Keratinocyte (primary cell): Measurements from ENCODE around the gene RSPO3. TPM values are rescaled to one million over a fixed set of nuclear protein-coding genes. Genes with fewer than 3 reads are reported as not detected.

Experiments
- DNase-seq: peaks from one replicate; pipeline ENCODE4 v3.0.0-alpha.2; 2011; ENCODE audit warnings: low read depth, missing footprints, low spot score
- FAIRE-seq: peaks from 2 replicates; lab custom pipeline; 2011; peaks lifted over from hg19 to GRCh38; lab: Jason Lieb, UNC
- H2AFZ ChIP-seq: 2 replicates; pipeline ENCODE4 v1.6.0; 2012; ENCODE audit warnings: low read length, control low read depth, inconsistent platforms; ENCODE audit not compliant: control insufficient read depth
- H3K27ac ChIP-seq: 2 replicates; pipeline ENCODE4 v1.5.1; 2011; ENCODE audit warnings: low read length; ENCODE audit not compliant: control insufficient read depth, insufficient read depth
- H3K27me3 ChIP-seq: 3 replicates; pipeline ENCODE4 v1.6.0; 2011; ENCODE audit warnings: low read length; ENCODE audit not compliant: control insufficient read depth, insufficient read depth; ENCODE audit errors: extremely low read depth
- H3K36me3 ChIP-seq, 2 experiments: 2 replicates in 1 of 2; 3 replicates in 1 of 2; pipeline ENCODE4 v1.5.1; 2011; ENCODE audit warnings: low read length in 2 of 2, mild to moderate bottlenecking in 1 of 2; ENCODE audit not compliant: control insufficient read depth in 2 of 2, insufficient read depth in 2 of 2; ENCODE audit errors: extremely low read depth in 1 of 2
- H3K4me1 ChIP-seq: 3 replicates; pipeline ENCODE4 v1.5.1; 2011; ENCODE audit warnings: low read length; ENCODE audit not compliant: control insufficient read depth, insufficient read depth; ENCODE audit errors: extremely low read depth
- H3K4me2 ChIP-seq: 3 replicates; pipeline ENCODE4 v1.6.0; 2011; ENCODE audit warnings: low read depth, low read length; ENCODE audit not compliant: control insufficient read depth, insufficient read depth; ENCODE audit errors: extremely low read depth
- H3K4me3 ChIP-seq, 3 experiments: fragments of 200-600 bp in 1 of 3; sonication (generic) in 1 of 3; 2 replicates in 2 of 3; 3 replicates in 1 of 3; pipeline ENCODE4 v1.5.1; 2011 to 2016; ENCODE audit warnings: low read length in 3 of 3, mild to moderate bottlenecking in 3 of 3, control low read depth in 2 of 3, inconsistent platforms in 1 of 3, low read depth in 1 of 3, mixed read lengths in 1 of 3, mixed run types in 1 of 3, moderate library complexity in 1 of 3; ENCODE audit not compliant: control insufficient read depth in 2 of 3, insufficient read depth in 2 of 3; ENCODE audit errors: extremely low read depth in 1 of 3
- H3K79me2 ChIP-seq: 2 replicates; pipeline ENCODE4 v1.6.0; 2012; ENCODE audit warnings: low read length; ENCODE audit not compliant: control insufficient read depth, insufficient read depth
- H3K9ac ChIP-seq: 3 replicates; pipeline ENCODE4 v1.6.0; 2011; ENCODE audit warnings: low read length; ENCODE audit not compliant: control insufficient read depth, insufficient read depth; ENCODE audit errors: extremely low read depth
- H3K9me1 ChIP-seq: 3 replicates; pipeline ENCODE4 v1.6.0; 2011; ENCODE audit warnings: low read length; ENCODE audit not compliant: control insufficient read depth, insufficient read depth; ENCODE audit errors: extremely low read depth
- H3K9me3 ChIP-seq: 2 replicates; pipeline ENCODE4 v1.5.1; 2012; ENCODE audit warnings: low read depth, low read length; ENCODE audit not compliant: control insufficient read depth
- H4K20me1 ChIP-seq: 3 replicates; pipeline ENCODE4 v1.6.0; 2011; ENCODE audit warnings: low read length; ENCODE audit not compliant: control insufficient read depth, insufficient read depth; ENCODE audit errors: extremely low read depth
- CTCF ChIP-seq, 3 experiments: IDR thresholded peaks in 1 of 3; conservative IDR thresholded peaks in 1 of 3; optimal IDR thresholded peaks in 1 of 3; 2 replicates in 2 of 3; 3 replicates in 1 of 3; pipeline versions ENCODE3 to v1.5.1; 2011; ENCODE audit warnings: low read length in 3 of 3, mild to moderate bottlenecking in 3 of 3, moderate library complexity in 2 of 3, control low read depth in 1 of 3, inconsistent platforms in 1 of 3; ENCODE audit not compliant: insufficient read depth in 2 of 3; ENCODE audit errors: extremely low read depth in 1 of 3
- EZH2 ChIP-seq: IDR thresholded peaks from one replicate; pipeline ENCODE4 v1.6.1; 2012; ENCODE audit warnings: inconsistent platforms, mild to moderate bottlenecking, low read length, moderate library complexity
- dilution Hi-C: fragments of 300-500 bp; cut with MboI; formaldehyde crosslinking; loops from one replicate; pipeline ENCODE4 v1.7.0; 2020; ENCODE audit warnings: low sequenced_read_pairs; ENCODE audit not compliant: extremely low pct_ligation_motif_present
- polyA plus RNA-seq, 5 experiments: library from polyadenylated mRNA; depleted of rRNA in 3 of 5; stranded (reverse) in 3 of 5; stranded (forward) in 1 of 5; unstranded in 1 of 5; fragments of >200 nt; gene quantifications; 1 replicate in 1 of 5; 2 replicates in 3 of 5; 3 replicates in 1 of 5; pipeline versions ENCODE4 v1.2.1 to v1.2.3, GENCODE V29; 2011 to 2012; ENCODE audit warnings: missing spikeins in 2 of 5, low read depth in 1 of 5, low replicate concordance in 1 of 5

The RSPO3 gene
- polyA plus RNA-seq, 1 donor (not counting 4 experiments of a cell fraction or from before 2014, with no cell fraction given), result not detected

- H3K9me1 ChIP-seq, result no peaks in the 10 kb centered on the region
- no peak overlapping the region for H3K4me3 ChIP-seq
- H3K27me3 ChIP-seq, result peaks cover 2% of the 10 kb centered on the region
- dilution Hi-C loops, result no loop called here
- DNase-seq (no peak), FAIRE-seq (no peak)
- H3K9ac ChIP-seq, result no peak overlapping the region
- H3K4me2 ChIP-seq, result no peak overlapping the region
- H3K4me1 ChIP-seq, result no peaks in the 10 kb centered on the region
- H3K9me3 ChIP-seq, result no peaks in the 10 kb centered on the region
- H4K20me1 ChIP-seq, result no peaks in the 10 kb centered on the region
- no peaks in the 10 kb centered on the region for H3K36me3 ChIP-seq
- no peak for TF ChIP-seq CTCF (optimal IDR thresholded peaks at IDR 0.05 in 1 of 3, IDR thresholded peaks at IDR 0.05 in 1 of 3, conservative IDR thresholded peaks at IDR 0.05 in 1 of 3; ENCODE audit: extremely low read depth in 1 of 3, insufficient read depth in 2 of 3, low read length in 3 of 3)
- H2AFZ ChIP-seq, result no peak overlapping the region
- H3K27ac ChIP-seq, result no peak overlapping the region
- H3K79me2 ChIP-seq, result no peaks in the 10 kb centered on the region
Observed at GRCh38 chr6:127107916-127108315, 10.6 kb upstream of the RSPO3 start.

GRCh38 chr6:127110712-127111111, 7.8 kb upstream of the RSPO3 start:
- H3K4me2 ChIP-seq, result no peak overlapping the region
- H3K4me1 ChIP-seq, result no peaks in the 10 kb centered on the region
- H3K79me2 ChIP-seq, result no peaks in the 10 kb centered on the region
- no peak overlapping the region for H2AFZ ChIP-seq
- DNase-seq (no peak), FAIRE-seq (no peak)
- no peak overlapping the region for H3K4me3 ChIP-seq
- no peaks in the 10 kb centered on the region for H3K36me3 ChIP-seq
- H3K9me3 ChIP-seq, result no peaks in the 10 kb centered on the region
- dilution Hi-C loops, result no loop called here
- no peaks in the 10 kb centered on the region for H4K20me1 ChIP-seq
- no peak for TF ChIP-seq CTCF (optimal IDR thresholded peaks at IDR 0.05 in 1 of 3, IDR thresholded peaks at IDR 0.05 in 1 of 3, conservative IDR thresholded peaks at IDR 0.05 in 1 of 3; ENCODE audit: extremely low read depth in 1 of 3, insufficient read depth in 2 of 3, low read length in 3 of 3)
- TF ChIP-seq EZH2, result no peak
- H3K9me1 ChIP-seq, result no peaks in the 10 kb centered on the region
- H3K9ac ChIP-seq, result no peak overlapping the region
- no peak overlapping the region for H3K27ac ChIP-seq
- H3K27me3 ChIP-seq, result peaks cover 11% of the 10 kb centered on the region
